ENCODE data around the gene PRIMPOL.

DNA sequence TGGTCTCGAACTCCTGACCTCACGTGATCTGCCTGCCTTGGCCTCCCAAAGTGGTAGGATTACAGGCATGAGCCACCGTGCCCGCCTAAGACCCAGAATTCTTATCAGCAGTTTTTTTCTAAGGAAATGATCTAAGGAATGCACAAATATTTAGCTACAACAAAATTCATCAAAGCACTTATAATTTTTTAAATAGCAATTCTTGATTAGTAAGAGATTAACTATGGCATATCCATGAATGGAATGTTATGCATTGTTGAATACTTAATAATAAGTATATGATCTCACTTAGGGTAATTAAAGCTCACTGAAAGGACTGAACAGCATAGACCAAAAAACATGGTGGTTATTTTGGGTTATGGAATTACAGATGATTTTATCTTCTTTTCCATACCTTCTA, 66.0 kb downstream of the PRIMPOL start:
- no peak for TF ChIP-seq POLR2A (IDR thresholded peaks at IDR 0.05)
- TF ChIP-seq, protein P1, sequence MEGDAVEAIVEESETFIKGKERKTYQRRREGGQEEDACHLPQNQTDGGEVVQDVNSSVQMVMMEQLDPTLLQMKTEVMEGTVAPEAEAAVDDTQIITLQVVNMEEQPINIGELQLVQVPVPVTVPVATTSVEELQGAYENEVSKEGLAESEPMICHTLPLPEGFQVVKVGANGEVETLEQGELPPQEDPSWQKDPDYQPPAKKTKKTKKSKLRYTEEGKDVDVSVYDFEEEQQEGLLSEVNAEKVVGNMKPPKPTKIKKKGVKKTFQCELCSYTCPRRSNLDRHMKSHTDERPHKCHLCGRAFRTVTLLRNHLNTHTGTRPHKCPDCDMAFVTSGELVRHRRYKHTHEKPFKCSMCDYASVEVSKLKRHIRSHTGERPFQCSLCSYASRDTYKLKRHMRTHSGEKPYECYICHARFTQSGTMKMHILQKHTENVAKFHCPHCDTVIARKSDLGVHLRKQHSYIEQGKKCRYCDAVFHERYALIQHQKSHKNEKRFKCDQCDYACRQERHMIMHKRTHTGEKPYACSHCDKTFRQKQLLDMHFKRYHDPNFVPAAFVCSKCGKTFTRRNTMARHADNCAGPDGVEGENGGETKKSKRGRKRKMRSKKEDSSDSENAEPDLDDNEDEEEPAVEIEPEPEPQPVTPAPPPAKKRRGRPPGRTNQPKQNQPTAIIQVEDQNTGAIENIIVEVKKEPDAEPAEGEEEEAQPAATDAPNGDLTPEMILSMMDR (IDR thresholded peaks at IDR 0.05): no peak

Data from Peyer's patch (tissue), 4 donors.